ENCODE data around the gene F11. TPM values are rescaled to one million over a fixed set of nuclear protein-coding genes. Genes with fewer than 3 reads are reported as not detected.

F11 gene
- total and polyA plus RNA-seq, 2 experiments from 2014 or later: 0.74 to 2.1 TPM

DNA sequence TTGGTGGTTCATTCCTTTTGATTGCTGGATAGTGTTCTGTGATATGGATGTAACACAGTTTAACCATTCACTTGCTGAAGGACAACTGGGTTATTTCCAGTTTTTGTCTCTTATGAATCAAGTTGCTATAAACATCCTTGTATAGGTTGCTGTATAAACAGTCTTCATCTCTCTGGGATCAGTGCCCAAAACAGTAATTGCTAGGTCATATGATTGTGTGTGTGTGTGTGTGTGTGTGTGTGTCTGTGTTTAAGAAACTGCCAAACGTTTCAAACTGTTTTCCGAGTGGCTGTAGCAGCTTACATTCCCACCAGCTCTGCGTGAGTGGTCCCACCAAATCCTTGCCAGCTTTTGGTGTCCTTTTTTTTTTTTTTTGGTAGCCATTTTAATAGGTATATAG, 60.4 kb downstream of the F11 start (continued):
- no peak for TF ChIP-seq ZNF462 (CRISPR knock-in tag; IDR thresholded peaks at IDR 0.05)

- Histone ChIP-seq H3K27me3 (ENCODE audit: insufficient read depth) (no peaks in the 10 kb centered on the region), H2AFZ (no peak overlapping the region), H3F3A (replicated peaks; ENCODE audit: low read depth) (no peaks in the 10 kb centered on the region), H3K9me2 (ENCODE audit: insufficient read depth) (no peaks in the 10 kb centered on the region), H3K27ac (ENCODE audit: low read depth) (no peak overlapping the region), H3K36me3 (ENCODE audit: insufficient read depth) (no peaks in the 10 kb centered on the region), H4K20me1 (replicated peaks; ENCODE audit: insufficient read depth) (no peaks in the 10 kb centered on the region), H3K4me2 (no peak overlapping the region), H3K4me3 (no peak overlapping the region), H3K79me2 (replicated peaks; ENCODE audit: insufficient read depth) (no peaks in the 10 kb centered on the region), H3K4me1 (ENCODE audit: insufficient read depth) (no peaks in the 10 kb centered on the region)
- H3K36me3 Mint-ChIP-seq (ENCODE audit: low read depth): peaks cover 5% of the 10 kb centered on the region; the same call in 2 of the 3 replicates
- H3K27me3 Mint-ChIP-seq (ENCODE audit: insufficient read depth, low read depth, poor library complexity): no peaks in the 10 kb centered on the region
- no peak for ATAC-seq
- H3K27ac Mint-ChIP-seq: no peak overlapping the region
- peaks cover 22% of the 10 kb centered on the region for H3K9me3 Mint-ChIP-seq
- H3K4me1 Mint-ChIP-seq: no peaks in the 10 kb centered on the region
- DNase-seq (ENCODE audit: low spot score): no peak
- no peak overlapping the region for H3K4me3 Mint-ChIP-seq
- TF ChIP-seq CTCF (conservative IDR thresholded peaks at IDR 0.05; ENCODE audit: low read depth in 2 of 2) (no peak), ETS1 (IDR thresholded peaks at IDR 0.05) (no peak), ZNF114 (CRISPR knock-in tag; IDR thresholded peaks at IDR 0.05) (no peak), JUNB (IDR thresholded peaks at IDR 0.05; ENCODE audit: unreplicated experiment) (no peak), STAT1 (IDR thresholded peaks at IDR 0.05; ENCODE audit: unreplicated experiment) (no peak), POLR2AphosphoS5 (IDR thresholded peaks at IDR 0.05; ENCODE audit: low read depth) (no peak), CREB1 (CRISPR knock-in tag; IDR thresholded peaks at IDR 0.05; ENCODE audit: low read depth) (no peak), ZNF331 (CRISPR knock-in tag; IDR thresholded peaks at IDR 0.05; ENCODE audit: low read depth) (no peak), NANOG (IDR thresholded peaks at IDR 0.05; ENCODE audit: borderline replicate concordance) (no peak), REST (IDR thresholded peaks at IDR 0.05; ENCODE audit: unreplicated experiment) (no peak)
Measured at GRCh38 chr4:186329372-186329771, 63.4 kb downstream of the F11 start.

All from GM23338 (cell line).